Hepatocyte (in vitro differentiated cells): ENCODE data around the gene CMC2.

Experiments
- CTCF ChIP-seq: fragments of 200-600 bp; sonication (generic); IDR thresholded peaks from 2 replicates; pipeline ENCODE4 v1.5.1; 2016; ENCODE audit warnings: antibody characterized with exemption, mild to moderate bottlenecking; ENCODE audit not compliant: poor library complexity
- EZH2 ChIP-seq: fragments of 200-600 bp; sonication (generic); IDR thresholded peaks from 2 replicates; pipeline ENCODE4 v1.6.1; 2016; ENCODE audit warnings: antibody characterized with exemption, mild to moderate bottlenecking, borderline replicate concordance

GRCh38 chr16:81041696-81042095, 35.0 kb upstream of the CMC2 start:
- TF ChIP-seq CTCF (no peak), EZH2 (no peak)
